Measurements from ENCODE around the gene SLCO1C1.

Gene SLCO1C1

DNA sequence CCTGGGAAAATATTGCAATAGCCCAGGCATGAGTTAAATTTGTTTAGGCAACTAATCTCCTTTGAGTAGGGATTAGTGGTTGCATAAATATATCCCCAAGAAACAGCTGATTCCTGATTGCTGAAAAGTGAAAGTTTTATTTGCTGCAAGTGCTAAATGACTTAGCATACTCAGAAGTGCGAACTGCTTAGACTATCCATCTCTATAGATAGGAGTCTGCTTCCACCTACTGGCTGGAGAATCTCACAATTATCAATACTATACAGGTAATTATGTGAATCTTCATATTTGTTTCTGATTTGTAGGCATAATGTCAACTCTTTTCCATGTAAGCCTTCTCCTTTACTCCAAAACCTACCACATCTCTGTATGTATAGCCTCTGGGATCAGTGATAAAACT lies 103.4 kb downstream of the SLCO1C1 start:
- DNase-seq: no peak

DNA sequence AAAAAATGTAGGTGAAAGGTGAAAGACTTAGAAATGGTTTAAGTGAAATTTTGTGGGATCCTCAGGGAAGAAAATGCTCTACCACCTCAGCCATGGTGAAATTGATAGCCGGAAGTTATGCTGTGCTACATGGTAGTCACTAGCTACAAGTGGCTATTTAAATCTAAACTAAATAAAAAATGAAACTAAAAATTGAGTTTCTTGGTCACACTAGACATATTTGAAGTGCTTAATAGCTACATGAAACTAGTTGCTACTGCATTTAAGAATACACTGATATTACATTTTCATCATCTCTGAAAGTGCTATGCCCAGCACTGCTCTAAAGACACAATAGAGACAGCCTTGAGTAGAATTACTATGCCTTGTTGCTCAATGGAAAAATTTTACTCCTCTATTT lies 105.0 kb downstream of the SLCO1C1 start:
- no peak for DNase-seq

DNA sequence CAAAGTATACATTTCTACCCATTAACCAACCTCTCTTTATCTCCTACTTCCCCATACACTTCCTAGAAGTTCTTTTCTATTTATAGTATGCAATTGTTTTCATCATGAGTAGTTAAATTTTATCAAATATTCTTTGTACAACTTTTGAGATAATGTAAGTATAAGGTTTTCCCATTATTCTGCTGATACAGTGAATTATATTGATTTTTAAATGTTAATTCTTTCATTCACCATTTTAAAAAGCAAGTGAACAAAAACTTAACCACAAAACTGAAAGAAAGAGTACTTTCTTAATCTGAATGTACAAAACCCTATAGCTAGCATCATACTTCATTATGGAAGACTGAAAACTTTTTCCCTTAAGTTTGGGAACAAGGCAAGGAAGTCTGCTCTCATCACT lies 105.9 kb downstream of the SLCO1C1 start:
- DNase-seq: no peak
